DMS53 treated with DMSO at 0.1 percent for 48 hours (cell line): Measurements from ENCODE around the gene PTH1R.

ENCODE experiments used
- DNase-seq: peaks from one replicate; lab custom pipeline; 2025; ENCODE audit not compliant: unreplicated experiment; lab: John Stamatoyannopoulos, UW

PTH1R gene

GRCh38 chr3:46898321-46899150, 21.0 kb downstream of the PTH1R start:
- DNase-seq, result no peak

GRCh38 chr3:46899151-46900006, 21.9 kb downstream of the PTH1R start:
- DNase-seq, result no peak

GRCh38 chr3:46900007-46900292, 22.4 kb downstream of the PTH1R start:
- no peak for DNase-seq

GRCh38 chr3:46900356-46900755, 22.8 kb downstream of the PTH1R start:
- no peak for DNase-seq

GRCh38 chr3:46901061-46901460, 23.5 kb downstream of the PTH1R start:
- DNase-seq, result no peak

- no peak for DNase-seq
Measured at GRCh38 chr3:46901591-46902187, 24.2 kb downstream of the PTH1R start.

GRCh38 chr3:46902188-46902631, 24.7 kb downstream of the PTH1R start:
- no peak for DNase-seq

GRCh38 chr3:46903341-46904302, 26.1 kb downstream of the PTH1R start:
- no peak for DNase-seq

GRCh38 chr3:46904303-46905212, 27.0 kb downstream of the PTH1R start:
- DNase-seq, result no peak

- DNase-seq, result no peak
Measured at GRCh38 chr3:46905213-46905560, 27.7 kb downstream of the PTH1R start.

GRCh38 chr3:46905661-46906451, 28.3 kb downstream of the PTH1R start:
- DNase-seq, result no peak

GRCh38 chr3:46906471-46907058, 29.0 kb downstream of the PTH1R start:
- no peak for DNase-seq

GRCh38 chr3:46907271-46907670, 29.8 kb downstream of the PTH1R start:
- no peak for DNase-seq

GRCh38 chr3:46907960-46908293, 30.4 kb downstream of the PTH1R start:
- no peak for DNase-seq

GRCh38 chr3:46908294-46908985, 30.9 kb downstream of the PTH1R start:
- no peak for DNase-seq

GRCh38 chr3:46908986-46909534, 31.5 kb downstream of the PTH1R start:
- DNase-seq, result no peak

- DNase-seq, result peak; percentile 45
Measured at GRCh38 chr3:46909535-46910161, 32.1 kb downstream of the PTH1R start.
